Raji (cell line): Measurements from ENCODE around the gene FER.

Experiments
- POLR2A ChIP-seq: IDR thresholded peaks from 2 replicates; pipeline ENCODE4 v1.6.1; 2011; ENCODE audit warnings: low read depth, low read length, control low read depth; ENCODE audit not compliant: insufficient read depth

FER gene

GRCh38 chr5:108747774-108748400 lies at the start of gene FER:
Gene FER (plus strand): TSS chr5:108747897. CDS start chr5:108798183, 50,286 bp downstream.
- TF ChIP-seq POLR2A: no peak

GRCh38 chr5:108700930-108701329 lies 46.8 kb upstream of the FER start:
- no peak for TF ChIP-seq POLR2A

DNA sequence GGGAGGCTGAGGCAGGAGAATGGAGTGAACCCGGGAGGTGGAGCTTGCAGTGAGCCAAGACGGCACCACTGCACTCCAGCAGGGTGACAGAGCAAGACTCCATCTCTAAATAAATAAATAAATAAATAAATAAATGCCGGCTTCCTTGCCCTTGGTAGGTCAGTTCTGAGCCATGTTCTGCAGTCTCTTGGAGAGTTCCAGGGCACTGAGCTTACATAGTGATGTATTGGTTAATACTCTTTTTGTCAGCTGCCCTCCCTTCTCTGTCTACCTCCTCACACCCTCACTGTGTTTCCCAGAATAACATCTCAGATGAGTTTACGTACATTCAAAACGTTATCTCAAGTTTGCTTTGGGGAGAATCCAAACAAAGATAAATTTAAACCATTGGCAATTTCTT lies 45.2 kb upstream of the FER start:
- no peak for TF ChIP-seq POLR2A

- TF ChIP-seq POLR2A: no peak
These were observed 44.4 kb upstream of the FER start for GRCh38 chr5:108703313-108703712.

GRCh38 chr5:108707141-108707540 lies 40.6 kb upstream of the FER start:
- no peak for TF ChIP-seq POLR2A

GRCh38 chr5:108711898-108712297 lies 35.8 kb upstream of the FER start:
- no peak for TF ChIP-seq POLR2A

- TF ChIP-seq POLR2A: no peak
These were observed 32.3 kb upstream of the FER start for GRCh38 chr5:108715408-108715807.

DNA sequence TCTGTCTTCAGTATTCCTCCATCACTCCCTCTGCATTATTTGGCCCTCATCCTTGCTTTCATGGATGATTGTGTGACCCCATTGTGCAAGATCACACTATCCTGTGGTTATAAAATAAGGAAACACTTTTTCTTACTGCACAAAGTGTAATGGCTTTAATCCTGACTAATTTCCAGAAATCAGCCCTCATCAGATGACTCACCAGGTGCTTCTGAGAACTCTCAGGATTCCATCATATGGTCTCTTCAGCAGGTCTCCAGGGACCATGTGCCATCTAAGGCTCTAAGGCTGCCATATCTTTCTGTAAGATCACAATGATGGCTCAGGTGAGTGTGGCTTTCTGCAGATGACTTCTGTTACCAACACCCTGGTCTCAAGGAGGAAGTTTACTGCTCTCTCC lies 27.3 kb upstream of the FER start:
- TF ChIP-seq POLR2A: no peak

DNA sequence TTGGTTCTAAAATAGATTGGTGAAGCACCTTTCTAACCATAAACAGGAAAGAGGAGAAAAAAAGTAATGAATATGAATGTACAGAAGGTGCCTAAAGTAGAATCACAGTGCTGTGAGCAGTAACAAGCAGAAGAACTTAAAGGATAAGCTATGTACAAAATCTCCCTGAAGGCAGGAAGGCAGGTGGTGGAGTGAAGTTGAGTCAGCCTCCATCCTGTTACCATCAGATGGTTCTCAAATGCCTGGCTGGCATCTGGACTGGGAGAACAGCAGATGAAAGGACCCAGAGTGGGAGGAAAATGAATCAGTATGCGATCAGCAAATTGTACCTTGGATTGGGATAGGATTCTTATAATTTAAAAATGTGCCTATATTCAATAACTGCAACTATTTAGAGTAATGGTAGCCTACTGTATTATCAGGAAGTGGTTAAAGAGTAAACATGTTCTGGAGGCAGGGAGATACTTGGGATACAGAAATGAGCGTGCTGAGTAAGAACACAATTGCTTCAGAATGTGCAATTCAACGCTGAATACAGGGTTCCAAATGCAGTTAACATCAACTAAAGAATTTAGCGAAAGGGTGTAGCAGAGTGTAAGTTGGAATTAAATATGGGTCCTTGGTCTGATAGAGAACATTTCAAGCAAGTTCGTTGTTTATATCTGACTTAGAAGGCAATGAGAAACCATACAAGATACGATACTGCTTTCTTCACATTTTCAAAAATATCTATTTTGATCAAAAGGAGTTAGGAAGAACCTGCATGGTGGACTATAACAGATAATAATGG lies 21.1 kb upstream of the FER start:
- TF ChIP-seq POLR2A: no peak

GRCh38 chr5:108727236-108727650 lies 20.5 kb upstream of the FER start:
- TF ChIP-seq POLR2A: no peak

DNA sequence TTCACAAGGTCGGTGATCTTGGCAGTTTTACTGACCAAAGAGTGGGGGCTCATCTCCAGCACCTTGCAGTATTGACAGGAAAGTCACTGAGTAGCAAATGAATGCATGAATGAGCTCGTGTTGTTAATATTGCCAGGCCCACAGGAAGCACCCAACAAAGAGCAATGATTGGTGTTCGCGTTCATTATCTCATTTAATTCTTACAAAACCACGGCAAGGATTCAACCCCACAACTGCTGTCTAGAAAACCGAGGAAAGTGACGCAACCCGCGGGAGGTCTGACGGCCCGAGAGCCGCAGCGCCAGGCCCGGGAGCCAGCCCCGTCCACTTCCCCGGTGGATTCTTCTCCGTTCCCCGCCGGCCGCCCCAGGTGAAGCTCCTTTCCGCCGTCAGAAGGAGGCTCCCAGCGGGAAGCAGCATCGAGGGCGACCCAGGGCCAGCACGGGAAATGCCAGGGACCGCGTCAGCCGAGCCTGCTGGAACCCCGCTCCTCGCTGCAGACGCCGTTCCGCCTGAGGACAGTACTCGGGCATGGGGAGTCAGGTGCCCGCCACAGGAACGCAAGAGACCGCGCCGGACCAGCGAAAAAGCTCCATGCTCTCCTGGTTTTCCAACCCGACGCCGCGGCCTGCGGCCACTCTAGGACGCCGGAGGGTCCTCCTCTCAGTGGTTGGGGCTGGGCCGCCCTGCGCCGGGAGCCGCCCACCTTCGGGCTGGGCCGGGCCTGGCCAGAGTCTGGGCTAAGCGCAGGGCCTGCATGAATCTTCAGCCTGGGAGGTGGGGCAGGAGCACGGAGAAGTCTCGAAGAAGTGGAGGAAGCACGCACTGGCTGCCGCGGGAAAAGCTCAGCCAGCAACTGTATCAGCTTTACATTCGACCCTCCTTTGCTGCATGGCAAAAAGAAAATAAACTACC lies 19.8 kb upstream of the FER start:
- TF ChIP-seq POLR2A: no peak

DNA sequence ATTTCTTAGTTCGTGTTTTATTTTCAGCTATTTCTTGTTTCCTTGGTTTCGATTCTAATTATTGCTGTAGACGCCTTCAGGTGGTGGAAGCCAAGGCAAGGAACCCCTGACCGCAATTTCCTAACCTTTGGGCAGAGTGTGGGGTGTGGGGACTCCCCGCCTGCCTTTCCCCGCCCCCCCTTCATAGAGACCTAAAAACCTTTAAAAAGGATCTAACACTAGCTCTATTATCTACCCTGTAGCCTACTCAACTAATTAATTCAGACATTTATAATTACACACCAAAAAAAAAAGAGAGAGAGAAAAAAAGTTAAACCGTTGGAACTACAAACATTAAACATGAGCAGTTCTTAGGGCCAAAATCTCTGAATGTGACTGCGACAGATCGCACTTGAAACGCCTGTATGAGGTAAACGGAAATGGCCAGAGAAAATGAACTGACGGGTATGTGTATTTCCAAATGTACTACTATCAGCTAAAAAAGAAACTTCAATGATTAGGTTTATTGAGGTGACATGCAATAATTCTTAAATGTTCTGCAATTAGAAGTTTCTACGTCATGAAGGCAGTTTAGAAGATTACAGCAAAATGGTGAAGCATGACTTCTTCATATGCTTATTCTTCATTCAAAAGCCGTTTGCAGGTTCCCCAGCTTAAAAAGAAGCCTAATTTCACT lies 19.0 kb upstream of the FER start:
- TF ChIP-seq POLR2A: no peak

GRCh38 chr5:108729242-108729615 lies 18.5 kb upstream of the FER start:
- no peak for TF ChIP-seq POLR2A

GRCh38 chr5:108730617-108731340 lies 16.9 kb upstream of the FER start:
- TF ChIP-seq POLR2A: no peak
